ENCODE data around the gene ABCC12. TPM values are rescaled to one million over a fixed set of nuclear protein-coding genes. Genes with fewer than 3 reads are reported as not detected.

The ABCC12 gene
- total and polyA plus RNA-seq, 2 donors (not counting 3 experiments of a cell fraction or from before 2014, with no cell fraction given): not detected

DNA sequence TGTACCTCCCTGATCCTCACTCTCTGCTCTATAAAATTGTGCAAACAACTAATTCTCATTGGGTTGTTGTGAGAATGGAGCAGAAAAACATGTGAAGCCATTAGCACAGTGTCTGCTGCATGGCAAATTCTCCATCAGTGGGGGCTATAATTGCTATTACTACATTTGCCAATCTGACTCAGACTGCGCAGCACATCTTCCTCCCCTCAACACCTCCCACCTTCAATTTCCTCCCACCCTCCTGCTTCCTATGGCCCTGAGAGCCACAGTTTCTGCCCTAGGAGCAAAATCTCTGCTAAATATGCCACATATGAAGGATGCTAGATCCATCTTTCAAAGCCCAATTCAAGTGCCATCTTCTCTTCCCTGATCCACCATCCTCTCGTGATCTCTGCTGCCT is 37.0 kb downstream of the ABCC12 start:
- TF ChIP-seq POLR2AphosphoS5 (IDR thresholded peaks at IDR 0.05; ENCODE audit: insufficient read depth, low read depth, low read length) (no peak), MYC (IDR thresholded peaks at IDR 0.05; ENCODE audit: low read depth, low read length) (no peak), FOS (IDR thresholded peaks at IDR 0.05; ENCODE audit: borderline replicate concordance, insufficient read depth, low read length) (no peak), GATA2 (IDR thresholded peaks at IDR 0.05; ENCODE audit: insufficient read depth, insufficient read length, low read depth, low read length) (no peak), POLR2A (IDR thresholded peaks at IDR 0.05; ENCODE audit: low read depth, low read length) (no peak), EZH2 (IDR thresholded peaks at IDR 0.05; ENCODE audit: borderline replicate concordance, low read depth, low read length, severe bottlenecking) (no peak), JUN (IDR thresholded peaks at IDR 0.05; ENCODE audit: borderline replicate concordance, insufficient read depth, insufficient read length, low read depth) (no peak)
- TF ChIP-seq, protein P1, sequence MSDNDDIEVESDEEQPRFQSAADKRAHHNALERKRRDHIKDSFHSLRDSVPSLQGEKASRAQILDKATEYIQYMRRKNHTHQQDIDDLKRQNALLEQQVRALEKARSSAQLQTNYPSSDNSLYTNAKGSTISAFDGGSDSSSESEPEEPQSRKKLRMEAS (IDR thresholded peaks at IDR 0.05; ENCODE audit: insufficient read depth, insufficient read length): no peak
- TF ChIP-seq, protein P2, sequence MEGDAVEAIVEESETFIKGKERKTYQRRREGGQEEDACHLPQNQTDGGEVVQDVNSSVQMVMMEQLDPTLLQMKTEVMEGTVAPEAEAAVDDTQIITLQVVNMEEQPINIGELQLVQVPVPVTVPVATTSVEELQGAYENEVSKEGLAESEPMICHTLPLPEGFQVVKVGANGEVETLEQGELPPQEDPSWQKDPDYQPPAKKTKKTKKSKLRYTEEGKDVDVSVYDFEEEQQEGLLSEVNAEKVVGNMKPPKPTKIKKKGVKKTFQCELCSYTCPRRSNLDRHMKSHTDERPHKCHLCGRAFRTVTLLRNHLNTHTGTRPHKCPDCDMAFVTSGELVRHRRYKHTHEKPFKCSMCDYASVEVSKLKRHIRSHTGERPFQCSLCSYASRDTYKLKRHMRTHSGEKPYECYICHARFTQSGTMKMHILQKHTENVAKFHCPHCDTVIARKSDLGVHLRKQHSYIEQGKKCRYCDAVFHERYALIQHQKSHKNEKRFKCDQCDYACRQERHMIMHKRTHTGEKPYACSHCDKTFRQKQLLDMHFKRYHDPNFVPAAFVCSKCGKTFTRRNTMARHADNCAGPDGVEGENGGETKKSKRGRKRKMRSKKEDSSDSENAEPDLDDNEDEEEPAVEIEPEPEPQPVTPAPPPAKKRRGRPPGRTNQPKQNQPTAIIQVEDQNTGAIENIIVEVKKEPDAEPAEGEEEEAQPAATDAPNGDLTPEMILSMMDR (IDR thresholded peaks at IDR 0.05; ENCODE audit: extremely low read depth in 1 of 2, insufficient read depth in 1 of 2, low read depth in 1 of 2, low read length in 2 of 2): no peak
- peaks cover 10% of the 10 kb centered on the region for H3K4me1 ChIP-seq (ENCODE audit: control insufficient read depth, extremely low read depth, insufficient read depth, low read length)
- intact Hi-C loops (cut with micrococcal nuclease): no loop called here
- H3K4me2 ChIP-seq (ENCODE audit: insufficient read depth, low read length): no peak overlapping the region
- H3K9me1 ChIP-seq (replicated peaks; ENCODE audit: control insufficient read depth, extremely low read depth, insufficient read depth, low read length): no peaks in the 10 kb centered on the region
- no TSS peak for BruUV-seq (replicated peaks)
- no peak overlapping the region for H2AFZ ChIP-seq (ENCODE audit: low read depth, low read length)
- H3K9ac ChIP-seq (replicated peaks; ENCODE audit: extremely low read depth, insufficient read depth, low read length): no peak overlapping the region
- CTCF ChIA-PET: interaction anchor here (3.4 kb wide), 1 partner anchor 8 kb away, joined by 9 read pairs; no protein-coding TSS in a partner anchor
- H3K27ac ChIP-seq (ENCODE audit: insufficient read depth, low read depth, low read length): no peak overlapping the region
- dilution Hi-C loops (cut with MboI; ENCODE audit: extremely low pct_ligation_motif_present, low sequenced_read_pairs): no loop called here
- no peaks in the 10 kb centered on the region for H3K79me2 ChIP-seq (ENCODE audit: control insufficient read depth, insufficient read depth, low read length)
- POLR2A ChIA-PET: no interaction called here
- H3K27me3 ChIP-seq (ENCODE audit: control insufficient read depth in 2 of 2, insufficient read depth in 2 of 2, low read length in 2 of 2): no peaks in the 10 kb centered on the region
- H3K36me3 ChIP-seq (ENCODE audit: control insufficient read depth in 2 of 2, extremely low read depth in 1 of 2, insufficient read depth in 2 of 2, low read length in 2 of 2): no peaks in the 10 kb centered on the region
- FAIRE-seq: no peak
- no peaks in the 10 kb centered on the region for H3K9me3 ChIP-seq (replicated peaks; ENCODE audit: control insufficient read depth, insufficient read depth, low read length)
- no peak for DNase-seq (ENCODE audit: low read depth, low spot score)
- no peak overlapping the region for H3K4me3 ChIP-seq (replicated peaks in 1 of 3; ENCODE audit: insufficient read depth in 1 of 3, low read depth in 1 of 3, low read length in 3 of 3)
- H4K20me1 ChIP-seq (replicated peaks; ENCODE audit: control insufficient read depth, extremely low read depth, insufficient read depth, low read length): no peaks in the 10 kb centered on the region

All from endothelial cell of umbilical vein (primary cell).